Heart right ventricle (tissue), 16 donors: ENCODE measurements around the gene CYP2S1. TPM values are rescaled to one million over a fixed set of nuclear protein-coding genes. Genes with fewer than 3 reads are reported as not detected.
A peak's percentile ranks its signal among the peaks of the same experiment; 100 is the strongest.

ENCODE experiments used
- ATAC-seq, 8 donors: fragments of 200-7000 bp; cut with Tn5 transposase; one replicate each; pipeline ENCODE4 v1.9.1; 2020; ENCODE audit warnings: mild to moderate bottlenecking in 8 of 8, moderate library complexity in 8 of 8, moderate number of reproducible peaks in 1 of 8
- DNase-seq, 2 donors: peaks; one replicate each; pipeline ENCODE4 v3.0.0-alpha.2; 2020
- H3K27ac ChIP-seq, 10 donors: fragments of 200-600 bp; sonication (generic) in 2 of 10; one replicate each; pipeline versions ENCODE4 v1.5.0 to v1.8.0; 2020 to 2022; ENCODE audit warnings: mild to moderate bottlenecking in 3 of 10
- H3K27me3 ChIP-seq, 7 donors: fragments of 200-600 bp; one replicate each; pipeline ENCODE4 v1.8.0; 2021 to 2022; ENCODE audit warnings: mild to moderate bottlenecking in 2 of 7
- H3K36me3 ChIP-seq, 9 donors: fragments of 200-600 bp; sonication (generic) in 1 of 9; one replicate each; pipeline versions ENCODE4 v1.5.0 to v1.8.0; 2020 to 2022; ENCODE audit warnings: mild to moderate bottlenecking in 2 of 9
- H3K4me1 ChIP-seq, 9 donors: fragments of 200-600 bp; sonication (generic) in 1 of 9; one replicate each; pipeline versions ENCODE4 v1.5.0 to v1.8.0; 2020 to 2022; ENCODE audit warnings: mild to moderate bottlenecking in 4 of 9
- H3K4me3 ChIP-seq, 10 donors: fragments of 200-600 bp; sonication (generic) in 2 of 10; one replicate each; pipeline versions ENCODE4 v1.5.0 to v1.8.0; 2020 to 2022; ENCODE audit warnings: mild to moderate bottlenecking in 7 of 10, moderate library complexity in 2 of 10
- H3K9me3 ChIP-seq, 11 donors: fragments of 200-600 bp in 10 of 11; sonication (generic) in 2 of 11; one replicate each; pipeline versions ENCODE4 v1.5.0 to v1.8.0; 2013 to 2022; ENCODE audit warnings: mild to moderate bottlenecking in 2 of 11, control low read depth in 1 of 11, moderate library complexity in 1 of 11
- CTCF ChIP-seq, 9 donors: fragments of 200-600 bp; sonication (generic) in 2 of 9; IDR thresholded peaks; one replicate each; pipeline versions ENCODE4 v1.5.0 to v1.8.0; 2021 to 2022; ENCODE audit warnings: antibody characterized with exemption in 9 of 9, mild to moderate bottlenecking in 5 of 9, moderate library complexity in 1 of 9
- WGBS, 2 donors: extraction: QIAGEN DNeasy Blood & Tissue Kit; methylation state at CpG; one replicate each; pipeline ENCODE4 v1.1.7; 2013; ENCODE audit warnings: inconsistent platforms in 1 of 2; 5-methylcytosine and 5-hydroxymethylcytosine counted together
- intact Hi-C, 10 donors: fragments of 100-400 bp; cut with DNase I; formaldehyde crosslinking; loops; one replicate each; pipeline versions ENCODE4 v1.11.1 to v1.14.2; 2022
- polyA plus RNA-seq, 2 donors: library from polyadenylated mRNA; stranded (reverse); fragments of 200-250 nt; gene quantifications; one replicate each; pipeline ENCODE4 v1.2.3, GENCODE V29; 2013
- total RNA-seq, 10 donors: library from RNA; stranded (reverse); fragmentation: NEBNext Ultra II Directional in 3 of 10; extraction: Animal tissue kit (Norgen Biotek cat#: 25700) in 3 of 10; gene quantifications; one replicate each; pipeline versions ENCODE4 v1.2.1 to v1.2.4, GENCODE V29; 2021 to 2023
- donor health status: Arrhythmogenic right ventricular cardiomyopathy.
- donor health status: ischemic (EF 13 %, LVEDD 7.1; RV severe dilation, severe dysfunction).
- donor health status: healthy with polysubstance abuse.
- donor health status: DM: no; HTN: yes; CAD: no.
- donor health status: DM: no; HTN: no; CAD: no.
- donor health status: ischemic (EF 25% LVEDD 6.9; RV normal size, moderate dysfunction).
- donor health status: ischemic (EF 25% LVEDD 5.7; RV mildly dilated, moderate dysfunction).
- donor health status: healthy.
- donor health status: DM: yes; HTN: yes; CAD: no.
- donor health status: Ischemic cardiomyopathy.
- donor health status: ischemic (EF 35%, LVEDD 5.7; RV mildly dilated, moderate dysfunction).
- donor health status: nonischemic (EF 11% LVEDD 7.7; RV severe dilation, severe dysfunction).
- donor health status: DM: yes; HTN: yes; CAD: no.
- donor health status: PGD.
- donor health status: ischemic (EF 29% LVEDD 5.4; RV normal size, mild dysfunction).
- donor health status: nonischemic (EF 23%, LVEDD 6.1; RV moderate dilation, normal function).

The CYP2S1 gene
- total and polyA plus RNA-seq, 12 donors, result 0.29 to 1.1 (median 0.44) TPM; not detected in 5

- Histone ChIP-seq H3K4me3 (no peak overlapping the region), H3K27ac (no peak overlapping the region), H3K36me3 (no peaks in the 10 kb centered on the region), H3K4me1 (peaks cover 0 to 23% (median 4%) of the 10 kb centered on the region in 9 donors), H3K9me3 (no peaks in the 10 kb centered on the region), H3K27me3 (peaks cover 0 to 74% (median 71%) of the 10 kb centered on the region in 7 donors)
- DNase-seq (no peak), ATAC-seq (no peak)
- no peak for TF ChIP-seq CTCF (IDR thresholded peaks at IDR 0.05)
- 57 to 59% methylated on average over 8 of the region's 8 CpGs for WGBS, 2 donors
- intact Hi-C loops, result no loop called here
Observed at GRCh38 chr19:41189425-41190065, 3.5 kb upstream of the CYP2S1 start.

GRCh38 chr19:41193430-41194156, 574 bp downstream of the CYP2S1 start:
- peaks cover 0 to 29% (median 4%) of the 10 kb centered on the region in 9 donors for H3K4me1 ChIP-seq
- ATAC-seq, result peak in 2 of 8 donors; percentile 5 to 10
- H3K4me3 ChIP-seq, result peak overlapping the region in 7 of 10 donors; percentile 16 to 45 (median 24)
- DNase-seq, result no peak
- H3K9me3 ChIP-seq, result no peaks in the 10 kb centered on the region
- TF ChIP-seq CTCF (IDR thresholded peaks at IDR 0.05), result no peak
- no peaks in the 10 kb centered on the region for H3K36me3 ChIP-seq
- peaks cover 0 to 77% (median 58%) of the 10 kb centered on the region in 7 donors for H3K27me3 ChIP-seq
- H3K27ac ChIP-seq, result no peak overlapping the region
- intact Hi-C loops, result no loop called here
- 16 to 17% methylated on average over 13 of the region's 13 CpGs for WGBS, 2 donors

GRCh38 chr19:41194157-41194552, 1.1 kb downstream of the CYP2S1 start:
- peaks cover 0 to 29% (median 4%) of the 10 kb centered on the region in 9 donors for H3K4me1 ChIP-seq
- no peaks in the 10 kb centered on the region for H3K36me3 ChIP-seq
- 41 to 45% methylated on average over 6 of the region's 6 CpGs for WGBS, 2 donors
- TF ChIP-seq CTCF (IDR thresholded peaks at IDR 0.05), result no peak
- H3K27me3 ChIP-seq, result peaks cover 0 to 79% (median 61%) of the 10 kb centered on the region in 7 donors
- ATAC-seq, result peak in 2 of 8 donors; percentile 26 to 31
- H3K9me3 ChIP-seq, result no peaks in the 10 kb centered on the region
- peak overlapping the region in 1 of 10 donors; percentile 45 for H3K4me3 ChIP-seq
- no peak for DNase-seq
- intact Hi-C loops, result no loop called here
- no peak overlapping the region for H3K27ac ChIP-seq

GRCh38 chr19:41195675-41196497, 2.9 kb downstream of the CYP2S1 start:
- peaks cover 0 to 29% (median 4%) of the 10 kb centered on the region in 9 donors for H3K4me1 ChIP-seq
- no peaks in the 10 kb centered on the region for H3K9me3 ChIP-seq
- intact Hi-C loops, result no loop called here
- no peak for TF ChIP-seq CTCF (IDR thresholded peaks at IDR 0.05)
- peak overlapping the region in 1 of 10 donors; percentile 56 for H3K27ac ChIP-seq
- no peak for DNase-seq
- peak in 2 of 8 donors; percentile 23 to 42 for ATAC-seq
- H3K4me3 ChIP-seq, result no peak overlapping the region
- no peaks in the 10 kb centered on the region for H3K36me3 ChIP-seq
- peaks cover 0 to 74% (median 46%) of the 10 kb centered on the region in 7 donors for H3K27me3 ChIP-seq
- WGBS, 2 donors, result 75 to 82% methylated on average over 10 of the region's 10 CpGs
